Testis (tissue), 2 donors: ENCODE results near the gene CNTN4.

Experiments
- CTCF ChIP-seq, 3 experiments: fragments of 450-650 bp in 2 of 3; fragments of 200-600 bp in 1 of 3; sonication (generic) in 1 of 3; IDR thresholded peaks; one replicate each; pipeline ENCODE4 v1.5.1; 2016 to 2019; ENCODE audit warnings: antibody characterized with exemption in 3 of 3, mild to moderate bottlenecking in 2 of 3, moderate library complexity in 1 of 3
- POLR2A ChIP-seq: fragments of 450-650 bp; IDR thresholded peaks from one replicate; pipeline ENCODE4 v1.6.1; 2017; ENCODE audit warnings: antibody characterized with exemption, mild to moderate bottlenecking, moderate library complexity

GRCh38 chr3:2166552-2166951 is 67.9 kb downstream of the CNTN4 start:
- TF ChIP-seq CTCF (IDR thresholded peaks at IDR 0.05) (peak in 1 of 3 experiments; percentile 11), POLR2A (no peak)
